Suprapubic skin (tissue), 4 donors: ENCODE results near the gene EMX1. TPM values are rescaled to one million over a fixed set of nuclear protein-coding genes. Genes with fewer than 3 reads are reported as not detected.

Source experiments
- DNase-seq, 2 donors: peaks; one replicate each; pipeline ENCODE4 v3.0.0-alpha.2; 2019; ENCODE audit warnings: low spot score in 2 of 2
- H3K27ac ChIP-seq: fragments of 200-600 bp; sonication (generic); one replicate; pipeline ENCODE4 v1.5.1; 2019
- H3K27me3 ChIP-seq: fragments of 200-600 bp; sonication (generic); one replicate; pipeline ENCODE4 v1.5.1; 2019
- H3K36me3 ChIP-seq: fragments of 200-600 bp; sonication (generic); one replicate; pipeline ENCODE4 v1.5.1; 2019
- H3K4me1 ChIP-seq: fragments of 200-600 bp; sonication (generic); one replicate; pipeline ENCODE4 v1.5.1; 2019
- H3K4me3 ChIP-seq: fragments of 200-600 bp; sonication (generic); one replicate; pipeline ENCODE4 v1.5.1; 2019; ENCODE audit warnings: mild to moderate bottlenecking
- H3K9me3 ChIP-seq: fragments of 200-600 bp; sonication (generic); one replicate; pipeline ENCODE4 v1.5.1; 2019
- EP300 ChIP-seq: sonication (generic); formaldehyde crosslinking; IDR thresholded peaks from one replicate; pipeline ENCODE4 v1.6.1; 2017; ENCODE audit warnings: antibody characterized with exemption
- POLR2A ChIP-seq, 2 donors: fragments of 450-650 bp; IDR thresholded peaks; one replicate each; pipeline ENCODE4 v1.6.1; 2017; ENCODE audit warnings: antibody characterized with exemption in 2 of 2, mild to moderate bottlenecking in 2 of 2, moderate library complexity in 2 of 2
- POLR2AphosphoS5 ChIP-seq, 3 donors: sonication (generic); formaldehyde crosslinking; IDR thresholded peaks; one replicate each; pipeline ENCODE4 v1.6.1; 2017; ENCODE audit warnings: antibody characterized with exemption in 3 of 3
- WGBS: methylation state at CpG from one replicate; pipeline ENCODE4 v1.1.5; 2018; 5-methylcytosine and 5-hydroxymethylcytosine counted together
- total RNA-seq, 4 donors: library from RNA; depleted of rRNA; stranded (reverse); fragments of >200 nt; gene quantifications; one replicate each; pipeline ENCODE4 v1.1.0, GENCODE V29; 2016
- TF ChIP-seq, protein P1 (sequence below), 2 donors: fragments of 200-600 bp in 1 of 2; fragments of 450-650 bp in 1 of 2; sonication (generic) in 1 of 2; IDR thresholded peaks; one replicate each; pipeline ENCODE4 v1.5.1; 2016 to 2019; ENCODE audit warnings: antibody characterized with exemption in 2 of 2, mild to moderate bottlenecking in 1 of 2, moderate library complexity in 1 of 2

Gene EMX1
- total RNA-seq, 4 donors from 2014 or later, result not detected

DNA sequence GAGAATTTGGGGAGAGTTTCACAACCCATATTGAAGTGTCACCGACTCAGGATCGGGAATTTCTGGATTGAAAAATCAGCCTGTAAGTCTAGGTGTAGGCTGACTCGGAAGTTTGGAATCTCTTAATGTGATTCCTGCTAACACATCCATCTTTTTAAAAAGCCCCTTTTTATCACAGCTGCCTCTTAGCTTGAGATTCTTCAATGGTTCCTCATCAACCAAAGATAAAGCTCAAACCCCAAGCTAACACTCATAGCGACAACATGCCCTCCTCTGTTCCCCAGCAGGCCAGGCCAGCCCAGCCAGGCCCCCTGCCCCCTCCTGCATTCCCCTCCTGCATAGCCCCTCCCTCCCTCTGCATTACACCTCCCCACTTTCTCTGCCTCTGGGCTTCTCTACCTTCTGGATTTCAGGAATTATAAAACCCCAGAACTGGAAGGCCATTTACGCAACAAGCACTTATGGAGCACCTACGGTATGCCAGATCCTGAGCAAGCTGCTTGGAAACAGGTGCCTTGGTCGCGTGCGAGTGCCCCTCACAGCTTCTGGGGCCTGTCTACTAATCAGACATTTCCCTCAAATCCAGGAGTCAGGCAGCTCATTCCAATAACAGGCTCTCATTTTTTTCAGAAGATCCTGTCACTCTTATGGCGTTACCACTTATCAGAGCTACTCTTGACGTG lies 63.4 kb downstream of the EMX1 start:
- 93% methylated on average over 11 of the region's 11 CpGs for WGBS
- Histone ChIP-seq H3K27ac (no peak overlapping the region), H3K9me3 (no peaks in the 10 kb centered on the region), H3K36me3 (no peaks in the 10 kb centered on the region), H3K27me3 (no peaks in the 10 kb centered on the region), H3K4me1 (no peaks in the 10 kb centered on the region), H3K4me3 (no peak overlapping the region)
- TF ChIP-seq, protein P1, sequence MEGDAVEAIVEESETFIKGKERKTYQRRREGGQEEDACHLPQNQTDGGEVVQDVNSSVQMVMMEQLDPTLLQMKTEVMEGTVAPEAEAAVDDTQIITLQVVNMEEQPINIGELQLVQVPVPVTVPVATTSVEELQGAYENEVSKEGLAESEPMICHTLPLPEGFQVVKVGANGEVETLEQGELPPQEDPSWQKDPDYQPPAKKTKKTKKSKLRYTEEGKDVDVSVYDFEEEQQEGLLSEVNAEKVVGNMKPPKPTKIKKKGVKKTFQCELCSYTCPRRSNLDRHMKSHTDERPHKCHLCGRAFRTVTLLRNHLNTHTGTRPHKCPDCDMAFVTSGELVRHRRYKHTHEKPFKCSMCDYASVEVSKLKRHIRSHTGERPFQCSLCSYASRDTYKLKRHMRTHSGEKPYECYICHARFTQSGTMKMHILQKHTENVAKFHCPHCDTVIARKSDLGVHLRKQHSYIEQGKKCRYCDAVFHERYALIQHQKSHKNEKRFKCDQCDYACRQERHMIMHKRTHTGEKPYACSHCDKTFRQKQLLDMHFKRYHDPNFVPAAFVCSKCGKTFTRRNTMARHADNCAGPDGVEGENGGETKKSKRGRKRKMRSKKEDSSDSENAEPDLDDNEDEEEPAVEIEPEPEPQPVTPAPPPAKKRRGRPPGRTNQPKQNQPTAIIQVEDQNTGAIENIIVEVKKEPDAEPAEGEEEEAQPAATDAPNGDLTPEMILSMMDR (IDR thresholded peaks at IDR 0.05), result no peak
- TF ChIP-seq POLR2A (IDR thresholded peaks at IDR 0.05), result no peak
- TF ChIP-seq EP300, result no peak
- no peak for TF ChIP-seq POLR2AphosphoS5 (IDR thresholded peaks at IDR 0.05)
- no peak for DNase-seq

DNA sequence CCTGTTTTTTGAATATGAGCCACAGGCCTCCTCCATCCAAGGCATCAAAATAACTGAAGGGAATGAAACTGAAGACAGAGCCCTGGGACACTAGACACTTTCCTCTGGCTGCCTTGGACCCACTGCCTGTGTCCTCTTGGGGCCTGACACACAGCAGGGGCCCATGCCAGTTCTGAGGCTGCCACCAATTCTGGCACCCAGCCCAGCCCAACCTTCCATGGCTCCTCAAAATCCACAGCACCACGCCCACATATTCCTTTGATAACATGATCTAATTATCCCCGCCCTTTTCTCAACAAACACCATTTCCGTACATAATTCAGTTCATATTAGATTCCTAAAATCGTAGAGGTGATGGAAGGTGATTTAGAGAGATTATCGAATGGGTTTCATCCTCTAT lies 64.2 kb downstream of the EMX1 start:
- WGBS, result 84% methylated on average over 5 of the region's 5 CpGs
- Histone ChIP-seq H3K4me1 (no peaks in the 10 kb centered on the region), H3K9me3 (no peaks in the 10 kb centered on the region), H3K4me3 (no peak overlapping the region), H3K27ac (no peak overlapping the region), H3K27me3 (no peaks in the 10 kb centered on the region), H3K36me3 (no peaks in the 10 kb centered on the region)
- DNase-seq, result no peak
- no peak for TF ChIP-seq POLR2A (IDR thresholded peaks at IDR 0.05)
- no peak for TF ChIP-seq EP300
- TF ChIP-seq, protein P1 (IDR thresholded peaks at IDR 0.05), result no peak
- TF ChIP-seq POLR2AphosphoS5 (IDR thresholded peaks at IDR 0.05), result no peak

DNA sequence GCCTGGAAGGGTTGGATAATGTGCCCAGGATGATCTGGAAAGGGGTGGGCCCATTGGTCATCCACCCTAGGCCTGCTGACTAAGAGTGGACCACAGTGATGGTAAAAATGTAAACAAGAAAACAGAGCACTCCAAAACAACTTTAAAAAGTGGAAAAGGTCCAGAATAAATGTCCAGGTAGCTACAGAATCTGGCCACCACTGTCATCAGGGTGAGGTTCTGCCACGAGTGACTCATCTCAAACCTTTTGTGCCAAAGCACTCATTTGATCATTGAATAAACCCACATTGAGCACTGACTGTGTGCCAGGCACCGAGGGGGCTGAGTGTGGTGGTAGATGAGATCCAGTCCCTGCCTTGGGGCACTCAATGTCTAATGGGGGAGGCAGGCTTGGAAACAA lies 64.9 kb downstream of the EMX1 start:
- no peaks in the 10 kb centered on the region for H3K9me3 ChIP-seq
- DNase-seq, result no peak
- H3K27me3 ChIP-seq, result no peaks in the 10 kb centered on the region
- H3K4me1 ChIP-seq, result no peaks in the 10 kb centered on the region
- 90% methylated on average over 2 of the region's 2 CpGs for WGBS
- no peak overlapping the region for H3K27ac ChIP-seq
- H3K4me3 ChIP-seq, result no peak overlapping the region
- TF ChIP-seq POLR2A (IDR thresholded peaks at IDR 0.05) (no peak), EP300 (no peak), POLR2AphosphoS5 (IDR thresholded peaks at IDR 0.05) (no peak)
- TF ChIP-seq, protein P1 (IDR thresholded peaks at IDR 0.05), result no peak
- peaks cover 6% of the 10 kb centered on the region for H3K36me3 ChIP-seq

DNA sequence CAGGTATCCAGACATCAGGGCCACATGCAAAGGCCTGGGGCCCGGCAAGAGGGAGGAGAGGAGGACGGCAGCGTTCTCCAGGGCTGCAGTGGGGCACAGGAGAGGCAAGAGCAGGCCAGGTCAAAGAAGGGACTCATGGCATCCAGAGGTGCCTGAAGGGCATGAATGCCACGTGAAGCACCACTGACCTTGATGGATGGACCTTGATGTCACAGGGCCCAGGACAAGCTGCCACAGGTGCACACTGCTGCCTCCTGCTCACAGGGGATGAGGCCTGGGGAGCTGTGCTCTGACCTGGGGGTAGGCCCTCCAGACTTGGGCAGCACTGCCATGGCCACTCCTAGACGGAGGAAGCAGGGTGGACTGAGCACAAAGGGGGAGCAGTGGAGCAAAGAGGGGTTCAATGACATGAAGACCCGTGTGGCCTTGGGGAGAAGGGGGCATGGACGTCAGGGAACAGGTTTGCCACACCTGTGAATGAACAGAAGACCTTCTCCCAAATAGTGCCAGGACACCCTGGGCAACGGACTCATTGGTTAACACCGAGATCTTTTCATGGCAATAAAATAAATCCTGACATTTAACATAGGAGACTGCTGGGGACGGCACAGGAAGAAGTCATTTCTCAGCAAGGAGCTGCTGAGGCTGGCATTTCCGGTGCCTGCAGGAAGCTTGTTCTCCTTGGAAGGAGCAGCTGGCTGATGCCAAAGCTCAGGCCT lies 65.6 kb downstream of the EMX1 start:
- H3K4me3 ChIP-seq, result no peak overlapping the region
- WGBS, result 92% methylated on average over 11 of the region's 11 CpGs
- H3K27ac ChIP-seq, result no peak overlapping the region
- no peaks in the 10 kb centered on the region for H3K9me3 ChIP-seq
- H3K36me3 ChIP-seq, result peaks cover 7% of the 10 kb centered on the region
- H3K4me1 ChIP-seq, result no peaks in the 10 kb centered on the region
- no peak for TF ChIP-seq EP300
- no peak for TF ChIP-seq POLR2A (IDR thresholded peaks at IDR 0.05)
- TF ChIP-seq POLR2AphosphoS5 (IDR thresholded peaks at IDR 0.05), result no peak
- no peaks in the 10 kb centered on the region for H3K27me3 ChIP-seq
- DNase-seq, result no peak

GRCh38 chr2:72983500-72984161 lies 66.3 kb downstream of the EMX1 start:
- Histone ChIP-seq H3K4me3 (no peak overlapping the region), H3K9me3 (no peaks in the 10 kb centered on the region), H3K27me3 (no peaks in the 10 kb centered on the region), H3K27ac (no peak overlapping the region), H3K36me3 (peaks cover 7% of the 10 kb centered on the region), H3K4me1 (no peaks in the 10 kb centered on the region)
- no peak for DNase-seq
- no peak for TF ChIP-seq POLR2AphosphoS5 (IDR thresholded peaks at IDR 0.05)
- TF ChIP-seq, protein P1 (IDR thresholded peaks at IDR 0.05), result no peak
- no peak for TF ChIP-seq EP300
- no peak for TF ChIP-seq POLR2A (IDR thresholded peaks at IDR 0.05)
- WGBS, result 85% methylated on average over 9 of the region's 10 CpGs
